GM19099 (cell line): ENCODE measurements around the gene RGS16.

Experiments used
- POLR2A ChIP-seq: IDR thresholded peaks from 3 replicates; pipeline ENCODE4 v1.6.1; 2011; ENCODE audit warnings: low read depth; ENCODE audit not compliant: insufficient read length; ENCODE audit errors: extremely low read depth

The RGS16 gene

GRCh38 chr1:182574156-182574555 lies 30.0 kb downstream of the RGS16 start:
- TF ChIP-seq POLR2A: no peak

- TF ChIP-seq POLR2A: no peak
Measured at GRCh38 chr1:182570611-182570970, 33.6 kb downstream of the RGS16 start.

- TF ChIP-seq POLR2A: no peak
Measured at GRCh38 chr1:182569939-182570610, 34.1 kb downstream of the RGS16 start.

- no peak for TF ChIP-seq POLR2A
Measured at GRCh38 chr1:182568647-182569284, 35.4 kb downstream of the RGS16 start.

GRCh38 chr1:182567629-182568028 lies 36.6 kb downstream of the RGS16 start:
- no peak for TF ChIP-seq POLR2A

- TF ChIP-seq POLR2A: no peak
Measured at GRCh38 chr1:182565537-182565936, 38.7 kb downstream of the RGS16 start.

- TF ChIP-seq POLR2A: no peak
Measured at GRCh38 chr1:182564406-182565004, 39.7 kb downstream of the RGS16 start.

- TF ChIP-seq POLR2A: no peak
Measured at GRCh38 chr1:182563095-182563494, 41.1 kb downstream of the RGS16 start.

GRCh38 chr1:182561456-182561855 lies 42.7 kb downstream of the RGS16 start:
- no peak for TF ChIP-seq POLR2A

- no peak for TF ChIP-seq POLR2A
Measured at GRCh38 chr1:182560392-182560984, 43.7 kb downstream of the RGS16 start.

- TF ChIP-seq POLR2A: no peak
Measured at GRCh38 chr1:182556279-182556678, 47.9 kb downstream of the RGS16 start.

- no peak for TF ChIP-seq POLR2A
Measured at GRCh38 chr1:182555493-182555892, 48.7 kb downstream of the RGS16 start.

- TF ChIP-seq POLR2A: no peak
Measured at GRCh38 chr1:182552527-182552926, 51.7 kb downstream of the RGS16 start.

GRCh38 chr1:182549811-182550210 lies 54.4 kb downstream of the RGS16 start:
- TF ChIP-seq POLR2A: no peak

- TF ChIP-seq POLR2A: no peak
Measured at GRCh38 chr1:182549346-182549745, 54.8 kb downstream of the RGS16 start.
